Activated T-cell treated with anti-CD3 and anti-CD28 coated beads for 1 hour (primary cell): ENCODE results near the gene STC2.

Source experiments
- DNase-seq: peaks from one replicate; pipeline ENCODE4 v3.0.0-alpha.2; 2020; ENCODE audit warnings: low read depth

Gene STC2

DNA sequence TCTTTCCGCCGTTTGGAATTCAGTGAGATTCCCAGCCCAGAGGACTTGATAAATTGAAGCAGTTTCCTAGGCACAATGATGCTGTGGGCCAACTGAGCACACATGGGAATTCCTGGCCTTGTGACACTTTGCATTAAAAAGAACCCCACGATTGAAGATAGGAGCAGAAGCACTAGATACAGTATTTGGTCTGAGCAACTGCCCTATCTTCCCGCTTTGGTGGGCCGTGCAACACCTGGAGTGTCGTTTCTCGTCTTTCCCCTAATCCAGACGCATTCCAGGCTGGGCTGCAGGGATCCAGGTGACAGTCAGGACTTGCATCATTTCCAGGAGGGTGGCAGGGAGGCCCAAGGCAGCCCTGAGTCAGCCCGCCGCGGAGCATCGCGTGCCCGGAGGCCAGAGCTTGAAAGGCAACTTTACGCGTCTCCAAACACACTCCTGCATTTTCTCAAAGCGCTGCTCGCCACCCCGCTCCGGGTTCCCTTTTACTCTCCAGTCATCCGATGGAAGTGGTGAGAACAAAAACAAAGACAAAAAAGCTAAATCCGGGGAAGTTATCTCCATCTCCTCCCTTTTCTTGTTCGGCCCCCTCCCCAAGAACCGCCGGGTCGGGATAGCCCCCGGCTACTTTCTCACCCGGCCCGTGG, 753 bp upstream of the STC2 start:
- DNase-seq = no peak

GRCh38 chr5:173327084-173327947, 898 bp downstream of the STC2 start:
- no peak for DNase-seq

- no peak for DNase-seq
These were observed 1.7 kb downstream of the STC2 start for GRCh38 chr5:173326501-173326960.

GRCh38 chr5:173325091-173325698, 3.0 kb downstream of the STC2 start:
- DNase-seq = no peak

GRCh38 chr5:173324115-173325001, 3.9 kb downstream of the STC2 start:
- no peak for DNase-seq

GRCh38 chr5:173323799-173324114, 4.5 kb downstream of the STC2 start:
- no peak for DNase-seq

GRCh38 chr5:173323106-173323798, 5.0 kb downstream of the STC2 start:
- no peak for DNase-seq

- no peak for DNase-seq
These were observed 6.3 kb downstream of the STC2 start for GRCh38 chr5:173321886-173322285.

DNA sequence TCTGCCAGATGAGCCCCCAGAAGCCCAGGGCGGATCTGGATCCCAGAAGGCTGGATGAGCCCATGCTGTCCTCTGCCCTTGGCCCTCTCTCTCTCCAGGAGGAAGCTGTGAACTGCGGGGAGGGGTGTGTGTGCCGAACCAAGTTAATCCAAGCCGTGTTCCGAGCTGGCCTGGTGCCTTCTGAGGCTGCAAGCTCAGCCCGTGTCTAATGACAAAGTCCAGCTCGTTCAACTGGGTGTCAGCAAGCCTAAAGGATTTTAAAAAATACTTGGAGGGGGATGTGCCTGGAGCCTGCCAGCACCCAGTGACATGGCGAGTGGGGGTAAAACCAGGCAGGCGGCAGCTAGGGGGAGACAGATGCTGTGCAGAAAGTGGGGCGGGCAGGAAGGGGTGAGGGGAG, 8.0 kb downstream of the STC2 start:
- DNase-seq = no peak

DNA sequence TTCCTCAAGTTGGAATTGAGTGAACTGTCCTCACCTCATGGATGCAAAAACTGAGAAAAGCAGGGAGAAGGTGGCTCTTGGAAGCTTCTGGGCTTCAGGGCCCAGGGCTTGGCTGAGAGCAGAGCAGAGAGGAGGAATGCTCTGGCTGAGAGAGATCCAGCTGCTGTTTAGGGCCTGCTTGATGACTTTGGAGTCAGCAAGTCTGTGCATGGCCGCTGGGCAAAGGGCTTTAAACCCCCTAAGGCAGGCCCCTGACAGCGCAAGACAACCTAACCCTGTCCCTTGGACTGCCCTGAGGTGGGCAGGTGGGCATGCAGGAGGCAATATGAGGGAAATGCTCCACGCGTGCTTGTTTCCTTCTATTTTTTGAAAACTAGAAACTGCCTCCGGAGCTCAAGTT, 8.6 kb downstream of the STC2 start:
- DNase-seq = no peak

DNA sequence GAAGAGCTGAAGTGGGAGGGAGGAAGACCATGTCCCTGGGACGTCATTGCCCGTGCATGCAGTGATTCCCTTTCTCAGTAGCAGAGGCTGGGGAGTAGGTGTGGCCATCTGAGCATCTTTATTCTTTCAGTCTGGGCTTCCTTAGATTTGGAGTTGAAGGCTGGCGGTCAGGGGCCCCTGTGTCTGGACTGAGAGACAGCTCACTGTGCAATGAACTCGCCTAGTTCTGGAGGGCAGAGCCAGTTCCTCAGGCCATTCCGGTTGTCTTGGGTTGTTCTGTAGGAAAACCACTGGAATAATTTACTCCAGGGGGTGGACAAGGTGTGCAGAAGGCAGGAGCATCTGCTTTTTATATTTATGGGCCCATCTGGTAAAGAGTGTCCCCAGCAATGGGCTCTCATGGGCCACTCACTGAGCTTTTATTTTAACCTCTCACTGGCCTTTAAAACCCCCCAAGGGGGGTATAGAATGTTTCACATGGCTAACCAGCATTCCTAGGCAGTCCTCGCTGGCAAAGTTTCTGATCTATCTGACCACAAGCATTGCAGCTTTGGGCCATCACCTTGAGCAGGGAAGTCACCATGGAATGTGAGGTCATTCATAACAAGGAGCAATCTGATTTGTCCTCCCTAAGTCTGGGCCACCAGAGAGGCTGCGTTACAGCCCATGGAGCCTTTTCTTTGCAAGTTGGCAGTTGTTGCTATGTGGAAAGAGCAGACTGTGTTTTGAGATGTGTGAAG, 9.2 kb downstream of the STC2 start:
- DNase-seq = no peak

DNA sequence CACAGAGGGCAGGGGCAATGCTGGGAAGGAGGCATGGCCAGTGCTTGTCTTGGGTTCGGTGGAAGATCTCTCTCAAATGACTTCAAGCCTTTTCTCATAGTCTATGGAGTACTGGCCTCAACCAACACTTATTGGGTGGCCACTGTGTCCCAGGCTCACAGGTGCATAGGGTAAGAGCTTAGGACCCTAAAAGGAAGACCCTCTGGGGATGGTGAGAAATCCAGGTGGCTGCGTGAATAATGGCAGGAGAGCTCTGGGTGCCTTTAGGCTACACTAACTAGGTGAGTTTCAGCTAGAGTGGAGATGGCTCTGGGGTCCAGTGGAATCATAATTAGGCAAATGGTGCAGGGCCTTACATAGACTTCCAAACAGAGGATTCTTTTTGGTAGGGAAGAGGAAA, 9.9 kb downstream of the STC2 start:
- DNase-seq = no peak

DNA sequence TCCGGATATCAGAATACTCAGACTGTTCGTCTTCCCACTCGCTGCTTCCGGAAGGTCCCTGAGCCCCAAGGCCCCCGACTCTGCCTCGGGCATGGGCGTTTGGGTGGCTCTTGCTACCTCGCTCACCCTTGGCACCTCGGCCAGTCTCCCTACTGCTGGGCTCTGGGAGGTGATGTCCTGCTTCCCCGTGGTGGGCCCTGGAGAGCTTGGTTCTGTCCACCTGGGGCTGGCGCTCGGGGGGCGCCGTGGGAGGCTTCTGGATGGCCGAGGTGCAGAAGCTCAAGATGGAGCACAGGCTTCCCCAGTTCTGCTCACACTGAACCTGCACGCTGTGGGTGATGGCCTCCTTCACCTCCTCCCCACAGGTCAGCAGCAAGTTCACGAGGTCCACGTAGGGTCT, 10.4 kb downstream of the STC2 start:
- no peak for DNase-seq

GRCh38 chr5:173317091-173317730, 11.0 kb downstream of the STC2 start:
- DNase-seq = no peak

GRCh38 chr5:173316339-173317020, 11.7 kb downstream of the STC2 start:
- DNase-seq = no peak

DNA sequence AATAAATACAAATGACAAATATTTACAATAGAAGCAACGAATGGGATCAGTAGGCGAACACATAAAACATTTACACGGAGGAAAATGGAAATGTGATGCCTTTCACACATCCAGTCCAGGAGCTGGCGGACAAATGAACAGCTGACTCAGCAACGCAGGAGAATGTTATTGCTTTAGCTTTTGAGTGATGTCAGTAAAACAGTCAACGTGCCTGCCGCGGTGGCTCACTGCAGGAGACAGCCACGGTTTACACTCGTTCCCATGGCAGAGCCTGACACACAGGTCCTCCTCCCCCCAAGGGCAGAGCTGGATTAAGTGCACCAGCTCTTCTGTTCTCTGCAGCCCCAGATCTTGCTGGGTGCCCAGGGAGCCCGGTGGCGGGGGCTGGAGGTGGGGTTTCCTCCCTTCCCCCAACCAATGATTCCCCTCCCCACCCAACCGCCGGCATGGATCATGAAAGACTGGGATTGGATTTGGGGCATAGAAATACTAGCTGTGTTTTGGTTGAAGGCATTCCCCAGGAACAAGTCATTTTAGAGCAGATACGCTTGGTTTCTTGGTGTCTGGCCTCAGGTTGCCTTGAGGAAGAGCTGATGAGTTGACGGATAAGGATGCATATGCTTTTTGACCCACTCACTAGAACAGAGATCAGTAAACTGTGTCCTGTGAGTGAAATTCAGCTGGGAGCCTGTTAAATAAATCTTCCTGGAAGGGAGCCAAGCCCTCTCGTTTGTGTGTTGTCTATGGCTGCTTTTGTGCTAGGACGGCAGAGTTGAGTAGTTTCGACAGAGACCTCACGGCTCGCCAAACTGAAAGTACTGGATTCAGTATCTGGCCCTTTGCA, 12.5 kb downstream of the STC2 start:
- no peak for DNase-seq

DNA sequence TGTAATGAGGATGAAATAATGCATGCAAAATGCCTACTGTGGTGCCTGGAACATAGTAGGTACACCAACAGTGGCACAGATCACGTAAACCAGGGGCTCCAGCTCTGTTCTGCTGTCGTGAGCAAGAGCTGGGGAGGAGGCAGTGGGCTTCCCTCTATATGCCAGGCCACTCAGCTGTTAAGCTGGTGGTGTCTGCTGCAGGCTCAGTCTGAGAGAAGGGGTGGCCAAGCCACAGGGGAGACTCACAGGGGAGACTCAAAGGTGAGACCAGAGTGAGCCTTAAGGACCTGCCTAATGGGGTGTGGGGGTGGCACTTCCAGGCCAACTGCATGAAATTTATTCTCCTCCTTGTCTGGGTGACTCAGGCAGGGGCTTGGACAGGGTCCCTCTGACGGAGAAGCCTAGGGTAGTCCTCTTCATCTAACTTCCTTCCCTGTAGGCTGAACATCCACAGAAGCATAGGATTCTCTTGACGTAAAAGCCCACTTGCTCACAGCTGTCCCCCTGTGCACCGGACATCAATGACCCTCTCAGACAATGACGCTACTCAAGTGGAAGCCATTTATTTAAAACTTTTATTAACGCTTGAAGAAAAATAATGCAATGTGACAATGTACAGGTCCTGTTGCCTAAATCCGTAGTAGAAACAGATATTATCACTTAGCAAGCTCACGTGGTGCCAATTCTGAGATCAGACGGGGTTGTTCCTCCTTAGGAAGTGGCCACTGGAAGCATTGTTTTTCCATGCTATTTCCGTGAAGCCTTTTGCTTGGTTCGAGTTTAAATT, 13.9 kb downstream of the STC2 start:
- no peak for DNase-seq

- no peak for DNase-seq
These were observed 14.8 kb downstream of the STC2 start for GRCh38 chr5:173313351-173313801.
